IMR-90 (cell line): ENCODE results near the gene PLEKHG5.

Experiments used
- CEBPB ChIP-seq: IDR thresholded peaks from 2 replicates; pipeline ENCODE4 v1.6.1; 2012; ENCODE audit warnings: low read depth, low read length, improper control_type of control experiment
- FOS ChIP-seq: fragments of 150-350 bp; IDR thresholded peaks from 2 replicates; pipeline ENCODE4 v1.6.1; 2016; ENCODE audit warnings: low read depth, low read length
- MAZ ChIP-seq: IDR thresholded peaks from 2 replicates; pipeline ENCODE4 v1.6.1; 2012; ENCODE audit warnings: low read depth, mild to moderate bottlenecking, low read length, improper control_type of control experiment, moderate library complexity, borderline replicate concordance
- POLR2A ChIP-seq: IDR thresholded peaks from 2 replicates; pipeline ENCODE4 v1.6.1; 2012; ENCODE audit warnings: mild to moderate bottlenecking, low read depth, low read length
- RAD21 ChIP-seq: IDR thresholded peaks from 2 replicates; pipeline ENCODE4 v1.6.1; 2012; ENCODE audit warnings: low read length, improper control_type of control experiment
- RFX5 ChIP-seq: IDR thresholded peaks from 2 replicates; pipeline ENCODE4 v1.8.0; 2012; ENCODE audit warnings: low read depth, mild to moderate bottlenecking, low read length, moderate library complexity
- SMC3 ChIP-seq: fragments of 150-350 bp; IDR thresholded peaks from 2 replicates; pipeline ENCODE4 v1.6.1; 2016; ENCODE audit warnings: low read depth, mild to moderate bottlenecking, antibody characterized with exemption, low read length, moderate library complexity
- TF ChIP-seq, protein P1 (sequence below): conservative IDR thresholded peaks from 2 replicates; pipeline ENCODE4 v1.5.1; 2012; ENCODE audit warnings: mild to moderate bottlenecking, low read depth, low read length, improper control_type of control experiment

- TF ChIP-seq POLR2A (no peak), CEBPB (no peak), RAD21 (no peak), MAZ (no peak), RFX5 (no peak), FOS (no peak), SMC3 (no peak)
- TF ChIP-seq, protein P1, sequence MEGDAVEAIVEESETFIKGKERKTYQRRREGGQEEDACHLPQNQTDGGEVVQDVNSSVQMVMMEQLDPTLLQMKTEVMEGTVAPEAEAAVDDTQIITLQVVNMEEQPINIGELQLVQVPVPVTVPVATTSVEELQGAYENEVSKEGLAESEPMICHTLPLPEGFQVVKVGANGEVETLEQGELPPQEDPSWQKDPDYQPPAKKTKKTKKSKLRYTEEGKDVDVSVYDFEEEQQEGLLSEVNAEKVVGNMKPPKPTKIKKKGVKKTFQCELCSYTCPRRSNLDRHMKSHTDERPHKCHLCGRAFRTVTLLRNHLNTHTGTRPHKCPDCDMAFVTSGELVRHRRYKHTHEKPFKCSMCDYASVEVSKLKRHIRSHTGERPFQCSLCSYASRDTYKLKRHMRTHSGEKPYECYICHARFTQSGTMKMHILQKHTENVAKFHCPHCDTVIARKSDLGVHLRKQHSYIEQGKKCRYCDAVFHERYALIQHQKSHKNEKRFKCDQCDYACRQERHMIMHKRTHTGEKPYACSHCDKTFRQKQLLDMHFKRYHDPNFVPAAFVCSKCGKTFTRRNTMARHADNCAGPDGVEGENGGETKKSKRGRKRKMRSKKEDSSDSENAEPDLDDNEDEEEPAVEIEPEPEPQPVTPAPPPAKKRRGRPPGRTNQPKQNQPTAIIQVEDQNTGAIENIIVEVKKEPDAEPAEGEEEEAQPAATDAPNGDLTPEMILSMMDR = no peak
These were observed 13.4 kb upstream of the PLEKHG5 start for GRCh38 chr1:6504887-6505286.
